HEK293T (cell line): ENCODE results near the gene NXNL2.

Source experiments
- ARNT ChIP-seq: fragments of 450-650 bp; IDR thresholded peaks from 2 replicates; pipeline ENCODE4 v1.6.1; 2017; ENCODE audit warnings: mild to moderate bottlenecking
- FOXA1 ChIP-seq: fragments of 450-650 bp; IDR thresholded peaks from 2 replicates; pipeline ENCODE4 v1.6.1; 2016; ENCODE audit warnings: mild to moderate bottlenecking
- HDGF ChIP-seq: fragments of 450-650 bp; IDR thresholded peaks from 2 replicates; pipeline ENCODE4 v1.6.1; 2017; ENCODE audit warnings: antibody characterized with exemption, borderline replicate concordance
- SP1 ChIP-seq: fragments of 450-650 bp; IDR thresholded peaks from 2 replicates; pipeline ENCODE4 v1.6.1; 2017
- ZNF384 ChIP-seq: fragments of 450-650 bp; IDR thresholded peaks from 2 replicates; pipeline ENCODE4 v1.6.1; 2016
- TF ChIP-seq, protein P1 (sequence below): fragments of 450-650 bp; IDR thresholded peaks from 2 replicates; pipeline ENCODE4 v1.6.1; 2016

DNA sequence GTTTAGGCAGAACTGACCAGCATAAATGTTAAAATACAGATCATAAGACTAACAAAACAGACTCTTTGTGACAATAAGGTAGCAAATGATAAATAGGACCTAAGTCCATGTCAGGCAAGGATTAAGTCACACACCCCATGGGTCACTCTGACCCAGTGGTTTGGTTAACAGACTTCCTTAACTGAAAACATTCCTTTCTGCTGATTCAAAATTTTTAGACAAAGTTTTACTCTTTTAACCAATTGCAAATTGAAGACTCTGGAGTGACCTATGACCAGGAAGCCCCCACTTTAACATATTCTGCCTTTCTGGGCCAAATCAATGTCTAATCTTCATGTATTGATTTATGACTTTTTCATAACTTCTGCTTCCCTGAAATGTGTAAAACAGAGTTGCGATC is 4.9 kb upstream of the NXNL2 start:
- no peak for TF ChIP-seq ARNT
- TF ChIP-seq, protein P1, sequence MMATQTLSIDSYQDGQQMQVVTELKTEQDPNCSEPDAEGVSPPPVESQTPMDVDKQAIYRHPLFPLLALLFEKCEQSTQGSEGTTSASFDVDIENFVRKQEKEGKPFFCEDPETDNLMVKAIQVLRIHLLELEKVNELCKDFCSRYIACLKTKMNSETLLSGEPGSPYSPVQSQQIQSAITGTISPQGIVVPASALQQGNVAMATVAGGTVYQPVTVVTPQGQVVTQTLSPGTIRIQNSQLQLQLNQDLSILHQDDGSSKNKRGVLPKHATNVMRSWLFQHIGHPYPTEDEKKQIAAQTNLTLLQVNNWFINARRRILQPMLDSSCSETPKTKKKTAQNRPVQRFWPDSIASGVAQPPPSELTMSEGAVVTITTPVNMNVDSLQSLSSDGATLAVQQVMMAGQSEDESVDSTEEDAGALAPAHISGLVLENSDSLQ = no peak
- TF ChIP-seq SP1 = no peak
- no peak for TF ChIP-seq HDGF
- TF ChIP-seq FOXA1 = no peak
- no peak for TF ChIP-seq ZNF384
